H9 (cell line): ENCODE data around the gene CIDEC. TPM values are rescaled to one million over a fixed set of nuclear protein-coding genes. Genes with fewer than 3 reads are reported as not detected.

ENCODE experiments used
- DNase-seq: peaks from one replicate; pipeline ENCODE4 v3.0.0-alpha.2; 2017
- H2AFZ ChIP-seq: one replicate; pipeline ENCODE4 v1.6.1; 2013; ENCODE audit warnings: mild to moderate bottlenecking, low read length, control low read depth, moderate library complexity
- H2AK5ac ChIP-seq: 2 replicates; pipeline ENCODE4 v1.6.1; 2013; ENCODE audit warnings: low read length, control low read depth, mixed read lengths; ENCODE audit not compliant: insufficient read length
- H2BK120ac ChIP-seq: one replicate; pipeline ENCODE4 v1.6.1; 2013; ENCODE audit warnings: low read depth, mild to moderate bottlenecking, low read length, control low read depth, inconsistent platforms; ENCODE audit not compliant: poor library complexity, severe bottlenecking
- H2BK12ac ChIP-seq: 2 replicates; pipeline ENCODE4 v1.6.1; 2013; ENCODE audit warnings: low read length, control low read depth, mixed read lengths, low read depth; ENCODE audit not compliant: insufficient read length
- H2BK15ac ChIP-seq: 2 replicates; pipeline ENCODE4 v1.6.1; 2013; ENCODE audit warnings: low read depth, low read length, control low read depth
- H2BK20ac ChIP-seq: one replicate; pipeline ENCODE4 v1.6.1; 2013; ENCODE audit warnings: low read depth, mild to moderate bottlenecking, low read length, control low read depth, inconsistent platforms; ENCODE audit not compliant: poor library complexity, severe bottlenecking
- H2BK5ac ChIP-seq: 2 replicates; pipeline ENCODE4 v1.6.1; 2013; ENCODE audit warnings: low read length, control low read depth, mixed read lengths; ENCODE audit not compliant: insufficient read length
- H3K14ac ChIP-seq: 2 replicates; pipeline ENCODE4 v1.6.1; 2013; ENCODE audit warnings: low read length, control low read depth; ENCODE audit not compliant: insufficient read depth
- H3K18ac ChIP-seq: 2 replicates; pipeline ENCODE4 v1.6.1; 2013; ENCODE audit warnings: low read depth, mild to moderate bottlenecking, mixed read lengths, low read length, control low read depth; ENCODE audit not compliant: insufficient read length
- H3K23ac ChIP-seq: 2 replicates; pipeline ENCODE4 v1.6.1; 2013; ENCODE audit warnings: low read length, control low read depth, mixed read lengths, low read depth; ENCODE audit not compliant: insufficient read length
- H3K23me2 ChIP-seq: 2 replicates; pipeline ENCODE4 v1.6.1; 2013; ENCODE audit warnings: low read depth, mild to moderate bottlenecking, mixed read lengths, low read length, control low read depth; ENCODE audit not compliant: insufficient read length, poor library complexity, severe bottlenecking
- H3K27ac ChIP-seq: 2 replicates; pipeline ENCODE4 v1.5.1; 2013; ENCODE audit warnings: low read length, control low read depth, mixed read lengths, low read depth; ENCODE audit not compliant: insufficient read length
- H3K27me3 ChIP-seq: 2 replicates; pipeline ENCODE4 v1.6.1; 2013; ENCODE audit warnings: low read length, control low read depth, inconsistent platforms; ENCODE audit not compliant: insufficient read depth
- H3K4ac ChIP-seq: 2 replicates; pipeline ENCODE4 v1.6.1; 2013; ENCODE audit warnings: low read depth, mild to moderate bottlenecking, control low read depth, inconsistent platforms, low read length, moderate library complexity
- H3K4me1 ChIP-seq: 2 replicates; pipeline ENCODE4 v1.6.1; 2013; ENCODE audit warnings: low read length, control low read depth, inconsistent platforms; ENCODE audit not compliant: insufficient read depth
- H3K4me2 ChIP-seq: 2 replicates; pipeline ENCODE4 v1.6.1; 2013; ENCODE audit warnings: low read length, control low read depth, mixed read lengths; ENCODE audit not compliant: insufficient read length, insufficient read depth
- H3K56ac ChIP-seq: 2 replicates; pipeline ENCODE4 v1.6.1; 2013; ENCODE audit warnings: low read depth, mild to moderate bottlenecking, mixed read lengths, low read length, control low read depth; ENCODE audit not compliant: insufficient read length
- H3K79me1 ChIP-seq: 2 replicates; pipeline ENCODE4 v1.6.1; 2013; ENCODE audit warnings: low read depth, mild to moderate bottlenecking, moderate library complexity, low read length, control low read depth, inconsistent platforms; ENCODE audit not compliant: insufficient read depth, poor library complexity, severe bottlenecking
- H3K79me2 ChIP-seq: 2 replicates; pipeline ENCODE4 v1.6.1; 2013; ENCODE audit warnings: low read length, control low read depth, inconsistent platforms; ENCODE audit not compliant: insufficient read depth
- H3K9ac ChIP-seq: 2 replicates; pipeline ENCODE4 v1.6.1; 2013; ENCODE audit warnings: low read length, control low read depth, mixed read lengths; ENCODE audit not compliant: insufficient read length; ENCODE audit errors: extremely low read depth
- H3K9me3 ChIP-seq: one replicate; pipeline ENCODE4 v1.6.1; 2013; ENCODE audit warnings: low read depth, low read length, inconsistent platforms; ENCODE audit not compliant: control insufficient read depth
- H3T11ph ChIP-seq: one replicate; pipeline ENCODE4 v1.6.1; 2013; ENCODE audit warnings: mild to moderate bottlenecking, low read length, control low read depth, inconsistent platforms
- H4K20me1 ChIP-seq: one replicate; pipeline ENCODE4 v1.6.1; 2013; ENCODE audit not compliant: control insufficient read depth, insufficient read length, insufficient read depth
- H4K5ac ChIP-seq: 2 replicates; pipeline ENCODE4 v1.6.1; 2013; ENCODE audit warnings: low read depth, mild to moderate bottlenecking, mixed read lengths, low read length, control low read depth; ENCODE audit not compliant: insufficient read length
- H4K8ac ChIP-seq: replicated peaks from 2 replicates; pipeline ENCODE4 v1.6.1; 2013; ENCODE audit warnings: low read length, control low read depth, mixed read lengths, low read depth; ENCODE audit not compliant: insufficient read length
- H4K91ac ChIP-seq: 2 replicates; pipeline ENCODE4 v1.6.1; 2013; ENCODE audit warnings: low read depth, mild to moderate bottlenecking, moderate library complexity, mixed read lengths, low read length, control low read depth; ENCODE audit not compliant: insufficient read length
- H3K27ac Mint-ChIP-seq, 3 experiments: 2 replicates in 2 of 3; 3 replicates in 1 of 3; pipeline ENCODE4 v1.8.0; 2020 to 2021; ENCODE audit warnings: mixed read lengths in 3 of 3, mild to moderate bottlenecking in 1 of 3, moderate library complexity in 1 of 3
- H3K27me3 Mint-ChIP-seq: 2 replicates; pipeline ENCODE4 v1.8.0; 2021; ENCODE audit warnings: low read depth, mild to moderate bottlenecking, moderate library complexity, mixed read lengths
- H3K36me3 Mint-ChIP-seq, 3 experiments: 2 replicates in 2 of 3; 3 replicates in 1 of 3; pipeline ENCODE4 v1.8.0; 2020 to 2021; ENCODE audit warnings: low read depth in 3 of 3, mixed read lengths in 3 of 3; ENCODE audit not compliant: insufficient read depth in 1 of 3
- H3K4me1 Mint-ChIP-seq, 2 experiments: 2 replicates each; pipeline ENCODE4 v1.8.0; 2020; ENCODE audit warnings: mixed read lengths in 2 of 2
- H3K4me3 Mint-ChIP-seq, 2 experiments: 2 replicates in 1 of 2; 3 replicates in 1 of 2; pipeline ENCODE4 v1.8.0; 2020 to 2021; ENCODE audit warnings: mild to moderate bottlenecking in 2 of 2, mixed read lengths in 2 of 2, moderate library complexity in 1 of 2
- H3K9me3 Mint-ChIP-seq, 2 experiments: 2 replicates in 1 of 2; 3 replicates in 1 of 2; pipeline ENCODE4 v1.8.0; 2020; ENCODE audit warnings: mild to moderate bottlenecking in 2 of 2, mixed read lengths in 2 of 2, moderate library complexity in 1 of 2
- CTCF ChIP-seq: fragments of 200-600 bp; sonication (generic); conservative IDR thresholded peaks from 3 replicates; pipeline ENCODE4 v1.8.0; 2021; ENCODE audit warnings: antibody characterized with exemption, mild to moderate bottlenecking
- WGBS: extraction: QIAGEN DNeasy Blood & Tissue Kit; methylation state at CpG from one replicate; pipeline ENCODE4 v1.1.7; 2013; ENCODE audit warnings: missing lambda C conversion rate, low lambda C conversion rate, mixed read lengths; ENCODE audit not compliant: insufficient read length; ENCODE audit errors: extremely low coverage; 5-methylcytosine and 5-hydroxymethylcytosine counted together
- total RNA-seq: library from RNA; stranded (reverse); gene quantifications from 2 replicates; pipeline ENCODE4 v1.2.1, GENCODE V29; 2021

CIDEC gene
- total RNA-seq, 1 experiment from 2014 or later, result not detected

- H4K20me1 ChIP-seq, result no peaks in the 10 kb centered on the region
- no peak overlapping the region for H2BK12ac ChIP-seq
- H3K4me3 Mint-ChIP-seq, result peak overlapping the region in 1 of 2 experiments; percentile 47; a peak in 1 of 5 replicates
- H3K14ac ChIP-seq, result no peak overlapping the region
- H4K91ac ChIP-seq, result no peak overlapping the region
- H3K23me2 ChIP-seq, result peaks cover 5% of the 10 kb centered on the region
- no peak overlapping the region for H4K5ac ChIP-seq
- TF ChIP-seq CTCF, result no peak
- H4K8ac ChIP-seq, result no peak overlapping the region
- no peaks in the 10 kb centered on the region for H3K9me3 Mint-ChIP-seq
- H2AFZ ChIP-seq, result no peak overlapping the region
- no peaks in the 10 kb centered on the region; the same call in 1 of the 2 replicates for H3K27me3 ChIP-seq
- H3K36me3 Mint-ChIP-seq, result no peaks in the 10 kb centered on the region
- H3K4me1 ChIP-seq, result no peaks in the 10 kb centered on the region
- H2BK120ac ChIP-seq, result no peak overlapping the region
- no peak overlapping the region for H2BK20ac ChIP-seq
- no peak overlapping the region for H3K23ac ChIP-seq
- H3K9me3 ChIP-seq, result no peaks in the 10 kb centered on the region
- no peak overlapping the region for H3T11ph ChIP-seq
- no peak overlapping the region for H2AK5ac ChIP-seq
- no peak overlapping the region for H3K18ac ChIP-seq
- H3K4me2 ChIP-seq, result peak overlapping the region; percentile 34
- peaks cover 31% of the 10 kb centered on the region for H3K27me3 Mint-ChIP-seq
- no peak overlapping the region for H3K27ac ChIP-seq
- H3K4me1 Mint-ChIP-seq, result peaks cover 15 to 30% of the 10 kb centered on the region in 2 experiments
- no peaks in the 10 kb centered on the region for H3K79me2 ChIP-seq
- H2BK5ac ChIP-seq, result no peak overlapping the region
- H3K79me1 ChIP-seq, result no peaks in the 10 kb centered on the region
- peak overlapping the region in 1 of 3 experiments; percentile 59; a peak in 1 of 7 replicates for H3K27ac Mint-ChIP-seq
- WGBS, result no CpG with 5 or more reads among the region's 22 CpGs
- no peak overlapping the region for H3K9ac ChIP-seq
- DNase-seq, result no peak
- no peak overlapping the region for H3K4ac ChIP-seq
- H3K56ac ChIP-seq, result no peak overlapping the region
- no peak overlapping the region for H2BK15ac ChIP-seq
Observed at GRCh38 chr3:9863058-9863772, 16.8 kb downstream of the CIDEC start.
